ENCODE data around the gene NYAP1.
"Not testable (repeated sequence)": the region's sequence is repeated elsewhere in the genome, so short reads cannot be mapped to it uniquely, and the experiment has no call there.

The NYAP1 gene

GRCh38 chr7:100483722-100484672 is at the start of gene NYAP1:
TSS of gene NYAP1 (plus strand) at chr7:100483927. CDS start at chr7:100485312, 1,385 bp downstream.
- DNase-seq (ENCODE audit: low spot score) = peak; percentile 68

- no peak for DNase-seq (ENCODE audit: low spot score)
Measured at GRCh38 chr7:100434297-100435144, 49.2 kb upstream of the NYAP1 start.

GRCh38 chr7:100435401-100436304 is 48.1 kb upstream of the NYAP1 start:
- no peak for DNase-seq (ENCODE audit: low spot score)

- no peak for DNase-seq (ENCODE audit: low spot score)
Measured at GRCh38 chr7:100437150-100438100, 46.3 kb upstream of the NYAP1 start.

- DNase-seq (ENCODE audit: low spot score) = no peak
Measured at GRCh38 chr7:100438172-100438571, 45.6 kb upstream of the NYAP1 start.

- not testable (repeated sequence) for DNase-seq (ENCODE audit: low spot score)
Measured at GRCh38 chr7:100438731-100439130, 45.0 kb upstream of the NYAP1 start.

GRCh38 chr7:100439244-100439643 is 44.5 kb upstream of the NYAP1 start:
- not testable (repeated sequence) for DNase-seq (ENCODE audit: low spot score)

GRCh38 chr7:100441641-100442535 is 41.8 kb upstream of the NYAP1 start:
- no peak for DNase-seq (ENCODE audit: low spot score)

GRCh38 chr7:100443096-100443840 is 40.5 kb upstream of the NYAP1 start:
- no peak for DNase-seq (ENCODE audit: low spot score)

GRCh38 chr7:100444311-100445278 is 39.1 kb upstream of the NYAP1 start:
- no peak for DNase-seq (ENCODE audit: low spot score)

GRCh38 chr7:100446040-100446439 is 37.7 kb upstream of the NYAP1 start:
- DNase-seq (ENCODE audit: low spot score) = no peak

GRCh38 chr7:100447363-100447762 is 36.4 kb upstream of the NYAP1 start:
- DNase-seq (ENCODE audit: low spot score) = not testable (repeated sequence)

- no peak for DNase-seq (ENCODE audit: low spot score)
Measured at GRCh38 chr7:100449190-100449795, 34.4 kb upstream of the NYAP1 start.

GRCh38 chr7:100452513-100452912 is 31.2 kb upstream of the NYAP1 start:
- no peak for DNase-seq (ENCODE audit: low spot score)

- DNase-seq (ENCODE audit: low spot score) = not testable (repeated sequence)
Measured at GRCh38 chr7:100453854-100454253, 29.9 kb upstream of the NYAP1 start.

- no peak for DNase-seq (ENCODE audit: low spot score)
Measured at GRCh38 chr7:100455206-100455605, 28.5 kb upstream of the NYAP1 start.

- DNase-seq (ENCODE audit: low spot score) = no peak
Measured at GRCh38 chr7:100456562-100456961, 27.2 kb upstream of the NYAP1 start.
